ENCODE measurements around the gene CCDC187. TPM values are rescaled to one million over a fixed set of nuclear protein-coding genes. Genes with fewer than 3 reads are reported as not detected.

Gene CCDC187
- total RNA-seq, 4 donors from 2014 or later: 0.13 to 0.45 TPM; not detected in 2

DNA sequence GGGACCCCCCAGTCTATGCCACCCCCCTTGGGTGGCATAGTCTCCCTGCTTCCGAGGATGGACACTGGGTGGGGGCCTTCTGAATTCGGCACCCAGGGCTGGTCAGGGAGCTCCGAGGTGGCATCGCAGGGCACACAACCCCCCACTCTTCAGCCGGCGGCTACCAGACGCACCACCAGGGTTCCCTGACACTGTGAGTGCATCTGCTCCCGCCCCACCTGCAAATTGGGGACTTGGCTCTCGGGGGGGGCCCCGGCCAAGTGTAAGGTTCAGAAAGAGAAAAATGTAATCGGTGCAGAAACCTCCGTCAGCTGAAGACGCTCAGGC, 45.6 kb downstream of the CCDC187 start:
- Histone ChIP-seq H3K27ac (no peak overlapping the region), H3K9me3 (no peaks in the 10 kb centered on the region), H3K36me3 (no peaks in the 10 kb centered on the region), H3K27me3 (peaks cover 29% of the 10 kb centered on the region), H3K4me1 (peaks cover 2% of the 10 kb centered on the region), H3K4me3 (no peak overlapping the region)
- DNase-seq (ENCODE audit: low spot score in 2 of 2): no peak
- no peak for TF ChIP-seq POLR2A (IDR thresholded peaks at IDR 0.05)
- TF ChIP-seq EP300 (IDR thresholded peaks at IDR 0.05): no peak
- TF ChIP-seq POLR2AphosphoS5 (IDR thresholded peaks at IDR 0.05): no peak
- no peak for TF ChIP-seq CTCF (IDR thresholded peaks at IDR 0.05)
- WGBS: 85% methylated on average over 9 of the region's 13 CpGs

DNA sequence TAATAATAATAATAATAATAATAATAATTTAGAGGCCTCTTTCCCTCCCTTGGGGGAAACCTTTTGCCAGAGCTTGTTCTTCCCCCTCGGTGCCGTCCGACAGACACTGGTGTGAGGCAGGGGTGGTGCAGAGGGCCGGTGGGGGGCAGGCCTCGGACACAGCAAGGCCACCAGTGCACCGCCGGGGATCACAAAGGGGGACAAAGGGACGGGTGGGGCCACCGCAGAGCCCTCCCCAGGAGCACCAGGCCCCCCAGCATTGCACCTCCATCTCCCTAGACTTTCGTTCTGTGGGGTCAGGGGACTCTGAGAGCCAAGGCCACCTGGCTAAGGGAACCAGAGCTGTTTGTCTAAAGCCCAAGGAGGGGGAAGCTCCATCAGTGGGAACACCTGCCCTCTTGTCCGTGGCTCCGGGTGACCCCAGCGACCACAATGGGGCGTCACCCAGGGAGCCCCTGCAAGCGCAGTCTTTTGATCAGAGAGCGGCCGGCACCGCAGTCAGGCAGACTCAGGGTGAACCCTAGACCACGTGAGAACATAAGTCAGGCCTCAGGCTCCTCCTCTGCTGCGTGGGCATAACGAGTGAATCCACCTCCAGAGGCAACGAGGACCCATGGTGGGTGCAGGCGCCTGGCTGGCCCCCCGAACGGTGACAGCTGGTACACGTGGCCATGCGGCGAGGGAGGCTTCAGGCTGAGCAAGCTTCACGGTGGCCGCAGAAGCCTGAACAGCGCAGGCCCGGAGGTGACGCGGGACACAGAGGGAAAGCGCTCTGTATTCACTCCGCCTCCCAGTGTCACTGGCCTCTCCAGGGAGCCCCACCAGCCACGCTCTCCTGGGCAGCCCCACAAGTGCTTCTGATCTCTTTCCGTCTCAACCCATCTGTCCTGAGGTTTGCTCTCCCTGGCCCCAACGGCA, 46.3 kb downstream of the CCDC187 start:
- no peak for DNase-seq (ENCODE audit: low spot score in 2 of 2)
- H3K27ac ChIP-seq: no peak overlapping the region
- peaks cover 35% of the 10 kb centered on the region for H3K27me3 ChIP-seq
- H3K36me3 ChIP-seq: no peaks in the 10 kb centered on the region
- 89% methylated on average over 35 of the region's 39 CpGs for WGBS
- H3K4me1 ChIP-seq: peaks cover 2% of the 10 kb centered on the region
- H3K9me3 ChIP-seq: no peaks in the 10 kb centered on the region
- H3K4me3 ChIP-seq: no peak overlapping the region
- no peak for TF ChIP-seq EP300 (IDR thresholded peaks at IDR 0.05)
- TF ChIP-seq POLR2AphosphoS5 (IDR thresholded peaks at IDR 0.05): no peak
- no peak for TF ChIP-seq POLR2A (IDR thresholded peaks at IDR 0.05)
- TF ChIP-seq CTCF (IDR thresholded peaks at IDR 0.05): no peak

DNA sequence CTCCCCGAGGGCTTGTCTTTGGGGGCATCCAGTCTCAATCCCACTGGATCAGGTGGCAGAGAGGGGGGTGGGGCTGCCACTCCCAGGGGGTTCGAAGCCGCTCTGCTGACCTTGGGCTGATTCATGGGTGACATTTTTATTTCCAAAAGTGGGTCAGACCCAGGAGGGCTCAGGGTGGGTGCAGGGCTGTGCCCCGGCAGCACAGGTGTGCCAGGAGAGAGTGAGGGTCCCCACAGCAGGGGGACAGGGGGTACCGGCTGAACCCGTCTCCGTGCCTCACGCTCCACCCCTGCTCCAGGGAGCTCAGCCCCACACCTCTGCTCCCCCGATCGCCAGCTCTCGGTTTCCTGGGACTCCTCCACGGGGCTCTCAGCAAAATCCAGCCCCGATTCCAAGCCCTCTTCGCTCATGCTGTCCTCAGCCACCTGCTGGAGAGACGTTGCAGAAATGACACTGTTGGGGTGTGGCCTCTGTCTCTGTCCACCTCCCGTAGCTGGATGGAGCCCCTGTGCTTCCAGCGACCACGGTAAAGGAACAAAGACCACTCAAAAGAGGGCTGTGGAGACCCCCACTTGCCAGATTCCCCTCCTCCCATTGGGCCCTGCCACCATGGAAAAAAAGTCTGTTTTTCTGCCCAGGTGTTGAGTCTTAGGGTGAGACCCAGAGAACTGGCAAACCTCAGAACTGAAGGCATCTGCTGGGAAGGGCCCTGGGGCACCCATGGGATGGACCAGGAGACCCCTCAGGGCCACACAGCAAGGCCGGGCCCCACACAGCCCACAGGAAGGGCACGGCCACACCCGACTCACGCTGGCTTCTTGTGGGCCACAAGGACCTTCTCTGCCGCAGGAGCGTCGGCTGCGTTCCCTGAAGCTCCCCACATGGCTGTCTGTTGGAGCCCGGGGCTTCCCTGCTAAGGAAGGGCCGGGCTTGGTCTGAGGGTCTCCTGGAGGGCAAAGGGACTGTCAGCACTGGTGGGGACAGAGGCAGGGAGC, 47.7 kb downstream of the CCDC187 start:
- 69% methylated on average over 15 of the region's 28 CpGs for WGBS
- Histone ChIP-seq H3K4me1 (peaks cover 8% of the 10 kb centered on the region), H3K9me3 (no peaks in the 10 kb centered on the region), H3K36me3 (no peaks in the 10 kb centered on the region), H3K27ac (no peak overlapping the region), H3K27me3 (peaks cover 40% of the 10 kb centered on the region), H3K4me3 (no peak overlapping the region)
- DNase-seq (ENCODE audit: low spot score in 2 of 2): no peak
- no peak for TF ChIP-seq POLR2A (IDR thresholded peaks at IDR 0.05)
- no peak for TF ChIP-seq EP300 (IDR thresholded peaks at IDR 0.05)
- no peak for TF ChIP-seq CTCF (IDR thresholded peaks at IDR 0.05)
- no peak for TF ChIP-seq POLR2AphosphoS5 (IDR thresholded peaks at IDR 0.05)

- peaks cover 40% of the 10 kb centered on the region for H3K27me3 ChIP-seq
- no peak overlapping the region for H3K27ac ChIP-seq
- no peak for DNase-seq (ENCODE audit: low spot score in 2 of 2)
- no peak overlapping the region for H3K4me3 ChIP-seq
- WGBS: 37% methylated on average over 12 of the region's 12 CpGs
- H3K36me3 ChIP-seq: no peaks in the 10 kb centered on the region
- TF ChIP-seq POLR2A (IDR thresholded peaks at IDR 0.05): no peak
- TF ChIP-seq CTCF (IDR thresholded peaks at IDR 0.05): no peak
- no peak for TF ChIP-seq EP300 (IDR thresholded peaks at IDR 0.05)
- no peak for TF ChIP-seq POLR2AphosphoS5 (IDR thresholded peaks at IDR 0.05)
- H3K9me3 ChIP-seq: no peaks in the 10 kb centered on the region
- H3K4me1 ChIP-seq: peaks cover 14% of the 10 kb centered on the region
These were observed 48.7 kb downstream of the CCDC187 start for GRCh38 chr9:136255166-136255538.
